ENCODE results near the gene SIDT2.

SIDT2 gene

DNA sequence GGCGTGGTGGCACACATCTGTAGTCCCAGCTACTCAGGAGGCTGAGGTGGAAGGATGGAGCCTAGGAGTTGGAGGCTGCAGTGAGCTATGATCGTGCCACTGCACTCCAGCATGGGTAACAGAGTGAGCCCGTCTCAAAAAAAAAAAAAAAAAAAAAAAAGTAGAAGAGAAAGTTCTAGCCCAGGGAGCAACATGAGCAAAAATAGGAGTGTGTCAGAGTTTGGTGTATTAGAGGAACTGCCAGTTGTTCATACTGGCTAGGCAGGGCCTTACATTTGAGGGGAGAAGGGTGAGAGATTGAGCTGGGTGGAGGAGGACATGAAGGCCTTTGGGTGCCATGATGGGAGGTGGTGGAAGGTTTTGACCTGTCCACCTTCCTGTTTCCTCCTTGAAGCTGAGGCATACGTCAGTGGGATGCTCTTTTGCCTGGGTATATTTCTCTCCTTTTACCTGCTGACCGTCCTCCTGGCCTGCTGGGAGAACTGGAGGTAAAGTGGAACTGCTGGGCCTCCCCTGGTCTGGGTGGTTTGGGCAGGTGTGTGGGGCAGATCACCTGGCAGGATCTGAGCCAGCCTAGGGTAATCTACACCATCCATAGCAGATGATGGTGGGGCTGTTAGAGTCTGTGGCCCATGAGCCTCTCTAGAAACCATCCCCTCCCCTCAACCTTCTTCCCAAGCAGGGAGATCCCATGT is 7.3 kb downstream of the SIDT2 start:
- TF ChIP-seq EZH2phosphoT487 (IDR thresholded peaks at IDR 0.05; ENCODE audit: low read length) (no peak), CTCF (IDR thresholded peaks at IDR 0.05; ENCODE audit: low read length) (no peak), EZH2 (optimal IDR thresholded peaks at IDR 0.05; ENCODE audit: low read depth, low read length) (no peak)
- Histone ChIP-seq H2AFZ (ENCODE audit: low read length) (no peak overlapping the region), H3K9me2 (replicated peaks; ENCODE audit: insufficient read depth, low read length) (no peaks in the 10 kb centered on the region), H3K9me3 (replicated peaks; ENCODE audit: insufficient read depth, low read length) (no peaks in the 10 kb centered on the region), H3K4me2 (ENCODE audit: low read depth, low read length) (no peak overlapping the region), H3K9ac (ENCODE audit: low read length) (no peak overlapping the region), H3K27me3 (replicated peaks; ENCODE audit: insufficient read depth, low read length) (no peaks in the 10 kb centered on the region), H3K4me3 (ENCODE audit: low read length) (no peak overlapping the region), H3K27ac (ENCODE audit: low read length) (no peak overlapping the region), H3K4me1 (ENCODE audit: low read length) (peaks cover 3% of the 10 kb centered on the region), H3F3A (ENCODE audit: insufficient read depth, low read length) (no peaks in the 10 kb centered on the region), H3K36me3 (replicated peaks; ENCODE audit: insufficient read depth, low read length) (no peaks in the 10 kb centered on the region), H3K79me2 (ENCODE audit: low read length) (no peaks in the 10 kb centered on the region), H4K20me1 (ENCODE audit: insufficient read depth, low read length) (no peaks in the 10 kb centered on the region)
- DNase-seq, result no peak

GRCh38 chr11:117186431-117186761 is 7.9 kb downstream of the SIDT2 start:
- Histone ChIP-seq H3K4me1 (ENCODE audit: low read length) (no peaks in the 10 kb centered on the region), H4K20me1 (ENCODE audit: insufficient read depth, low read length) (no peaks in the 10 kb centered on the region), H3F3A (ENCODE audit: insufficient read depth, low read length) (no peaks in the 10 kb centered on the region), H3K27ac (ENCODE audit: low read length) (no peak overlapping the region), H3K9me2 (replicated peaks; ENCODE audit: insufficient read depth, low read length) (no peaks in the 10 kb centered on the region), H3K4me2 (ENCODE audit: low read depth, low read length) (no peak overlapping the region), H3K4me3 (ENCODE audit: low read length) (no peak overlapping the region), H3K79me2 (ENCODE audit: low read length) (no peaks in the 10 kb centered on the region), H2AFZ (ENCODE audit: low read length) (no peak overlapping the region), H3K36me3 (replicated peaks; ENCODE audit: insufficient read depth, low read length) (no peaks in the 10 kb centered on the region), H3K9ac (ENCODE audit: low read length) (no peak overlapping the region), H3K27me3 (replicated peaks; ENCODE audit: insufficient read depth, low read length) (no peaks in the 10 kb centered on the region), H3K9me3 (replicated peaks; ENCODE audit: insufficient read depth, low read length) (no peaks in the 10 kb centered on the region)
- no peak for DNase-seq
- no peak for TF ChIP-seq EZH2 (optimal IDR thresholded peaks at IDR 0.05; ENCODE audit: low read depth, low read length)
- TF ChIP-seq CTCF (IDR thresholded peaks at IDR 0.05; ENCODE audit: low read length), result no peak

DNA sequence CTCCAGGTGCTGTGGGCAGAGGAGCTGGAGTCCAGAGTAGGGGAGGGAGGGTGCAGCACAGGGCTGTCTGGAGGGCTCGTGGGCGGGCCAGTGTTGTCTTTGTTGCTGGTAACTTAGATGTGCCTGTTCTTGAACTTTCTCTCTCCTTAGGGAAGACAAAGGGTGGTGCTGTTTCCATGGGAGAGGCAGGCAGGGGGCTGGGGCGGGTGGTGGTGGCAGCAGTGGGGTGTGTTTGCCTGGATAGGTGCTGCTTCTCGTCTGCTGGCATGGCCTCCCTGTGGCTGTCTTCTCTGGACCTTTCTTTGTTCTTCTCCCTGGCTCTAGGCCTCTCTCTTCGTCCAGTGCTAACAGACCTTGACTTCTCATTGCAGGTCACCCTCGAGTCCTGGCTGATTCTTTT is 8.5 kb downstream of the SIDT2 start:
- Histone ChIP-seq H3K79me2 (ENCODE audit: low read length) (no peaks in the 10 kb centered on the region), H3K9me3 (replicated peaks; ENCODE audit: insufficient read depth, low read length) (no peaks in the 10 kb centered on the region), H3K9me2 (replicated peaks; ENCODE audit: insufficient read depth, low read length) (no peaks in the 10 kb centered on the region), H4K20me1 (ENCODE audit: insufficient read depth, low read length) (no peaks in the 10 kb centered on the region), H3K4me3 (ENCODE audit: low read length) (no peak overlapping the region), H3K4me2 (ENCODE audit: low read depth, low read length) (no peak overlapping the region), H3K27me3 (replicated peaks; ENCODE audit: insufficient read depth, low read length) (no peaks in the 10 kb centered on the region), H3K4me1 (ENCODE audit: low read length) (no peaks in the 10 kb centered on the region), H3K27ac (ENCODE audit: low read length) (no peak overlapping the region), H3K36me3 (replicated peaks; ENCODE audit: insufficient read depth, low read length) (no peaks in the 10 kb centered on the region), H2AFZ (ENCODE audit: low read length) (no peak overlapping the region), H3K9ac (ENCODE audit: low read length) (no peak overlapping the region), H3F3A (ENCODE audit: insufficient read depth, low read length) (no peaks in the 10 kb centered on the region)
- TF ChIP-seq EZH2phosphoT487 (IDR thresholded peaks at IDR 0.05; ENCODE audit: low read length) (no peak), CTCF (IDR thresholded peaks at IDR 0.05; ENCODE audit: low read length) (no peak), EZH2 (optimal IDR thresholded peaks at IDR 0.05; ENCODE audit: low read depth, low read length) (no peak)
- no peak for DNase-seq

Data from MM.1S (cell line).